Thyroid gland (tissue), 4 donors: Measurements from ENCODE around the gene SMARCD2.

Experiments
- CTCF ChIP-seq, 6 experiments: fragments of 200-600 bp in 3 of 6; fragments of 450-650 bp in 3 of 6; sonication (generic) in 3 of 6; IDR thresholded peaks; one replicate each; pipeline ENCODE4 v1.5.1; 2016 to 2019; ENCODE audit warnings: antibody characterized with exemption in 6 of 6, mild to moderate bottlenecking in 2 of 6, inconsistent platforms in 1 of 6, moderate library complexity in 1 of 6
- POLR2A ChIP-seq, 2 donors: fragments of 450-650 bp; IDR thresholded peaks; one replicate each; pipeline ENCODE4 v1.6.1; 2017; ENCODE audit warnings: antibody characterized with exemption in 2 of 2, mild to moderate bottlenecking in 2 of 2, moderate library complexity in 1 of 2

GRCh38 chr17:63821804-63822203, 20.7 kb downstream of the SMARCD2 start:
- TF ChIP-seq CTCF (IDR thresholded peaks at IDR 0.05) (no peak), POLR2A (IDR thresholded peaks at IDR 0.05) (no peak)
